Measurements from ENCODE around the gene NAGS. TPM values are rescaled to one million over a fixed set of nuclear protein-coding genes. Genes with fewer than 3 reads are reported as not detected.

The NAGS gene
- total and polyA plus RNA-seq, 7 donors: 0.10 to 13.5 (median 0.20) TPM; not detected in 2

- ATAC-seq (no peak), DNase-seq (no peak)
- 54 to 59% (median 57%) methylated on average over 7 of the region's 7 CpGs for WGBS, 3 donors
Observed at GRCh38 chr17:43979011-43979410, 25.4 kb upstream of the NAGS start.

GRCh38 chr17:43979671-43980070 lies 24.8 kb upstream of the NAGS start:
- TF ChIP-seq CTCF (IDR thresholded peaks at IDR 0.05): no peak

More at GRCh38 chr17:43979011-43979410, 25.4 kb upstream of the NAGS start:
- H3K4me1 ChIP-seq: no peaks in the 10 kb centered on the region
- no peaks in the 10 kb centered on the region for H3K36me3 ChIP-seq (ENCODE audit: insufficient read depth in 1 of 2, low read depth in 1 of 2)
- no peaks in the 10 kb centered on the region for H3K9me3 ChIP-seq
- H3K4me3 ChIP-seq: no peak overlapping the region
- no peak overlapping the region for H3K27ac ChIP-seq
- intact Hi-C loops (cut with DNase I): no loop called here
- H3K27me3 ChIP-seq (ENCODE audit: insufficient read depth in 3 of 3, low read length in 2 of 3): peaks cover 0 to 53% (median 7%) of the 10 kb centered on the region in 3 donors
- TF ChIP-seq CTCF (IDR thresholded peaks at IDR 0.05): no peak

GRCh38 chr17:43982171-43982570 lies 22.3 kb upstream of the NAGS start:
- H3K4me1 ChIP-seq: peaks cover 7% of the 10 kb centered on the region
- H3K36me3 ChIP-seq (ENCODE audit: insufficient read depth in 1 of 2, low read depth in 1 of 2): no peaks in the 10 kb centered on the region
- peaks cover 0 to 46% (median 7%) of the 10 kb centered on the region in 3 donors for H3K27me3 ChIP-seq (ENCODE audit: insufficient read depth in 3 of 3, low read length in 2 of 3)
- intact Hi-C loops (cut with DNase I): no loop called here
- no peak overlapping the region for H3K27ac ChIP-seq
- TF ChIP-seq CTCF (IDR thresholded peaks at IDR 0.05): no peak
- WGBS, 3 donors: 79 to 84% (median 80%) methylated on average over 2 of the region's 2 CpGs
- H3K9me3 ChIP-seq: no peaks in the 10 kb centered on the region
- ATAC-seq (no peak), DNase-seq (no peak)
- H3K4me3 ChIP-seq: no peak overlapping the region

More at GRCh38 chr17:43979671-43980070, 24.8 kb upstream of the NAGS start:
- H3K4me3 ChIP-seq: no peak overlapping the region
- WGBS, 3 donors: 87 to 88% (median 87%) methylated on average over 4 of the region's 4 CpGs
- H3K4me1 ChIP-seq: no peaks in the 10 kb centered on the region
- ATAC-seq (no peak), DNase-seq (no peak)
- H3K9me3 ChIP-seq: no peaks in the 10 kb centered on the region
- no peaks in the 10 kb centered on the region for H3K36me3 ChIP-seq (ENCODE audit: insufficient read depth in 1 of 2, low read depth in 1 of 2)
- intact Hi-C loops (cut with DNase I): no loop called here
- peaks cover 0 to 52% (median 7%) of the 10 kb centered on the region in 3 donors for H3K27me3 ChIP-seq (ENCODE audit: insufficient read depth in 3 of 3, low read length in 2 of 3)
- H3K27ac ChIP-seq: no peak overlapping the region

- peak in 1 of 4 donors; percentile 22 for ATAC-seq
- 28 to 39% (median 33%) methylated on average over 5 of the region's 5 CpGs for WGBS, 3 donors
- H3K27me3 ChIP-seq (ENCODE audit: insufficient read depth in 3 of 3, low read length in 2 of 3): peaks cover 0 to 43% (median 7%) of the 10 kb centered on the region in 3 donors
- no peak for DNase-seq
- intact Hi-C loops (cut with DNase I): no loop called here
- H3K36me3 ChIP-seq (ENCODE audit: insufficient read depth in 1 of 2, low read depth in 1 of 2): no peaks in the 10 kb centered on the region
- H3K4me3 ChIP-seq: peak overlapping the region; percentile 67
- H3K4me1 ChIP-seq: peaks cover 12% of the 10 kb centered on the region
- H3K9me3 ChIP-seq: no peaks in the 10 kb centered on the region
- no peak overlapping the region for H3K27ac ChIP-seq
- TF ChIP-seq CTCF (IDR thresholded peaks at IDR 0.05): no peak
Observed at GRCh38 chr17:43983196-43983514, 21.3 kb upstream of the NAGS start.
